ENCODE results near the gene RASGRF1. TPM values are rescaled to one million over a fixed set of nuclear protein-coding genes. Genes with fewer than 3 reads are reported as not detected.

The RASGRF1 gene
- total and polyA plus RNA-seq, 7 donors, result 0.14 to 1.2 (median 0.58) TPM; not detected in 1

DNA sequence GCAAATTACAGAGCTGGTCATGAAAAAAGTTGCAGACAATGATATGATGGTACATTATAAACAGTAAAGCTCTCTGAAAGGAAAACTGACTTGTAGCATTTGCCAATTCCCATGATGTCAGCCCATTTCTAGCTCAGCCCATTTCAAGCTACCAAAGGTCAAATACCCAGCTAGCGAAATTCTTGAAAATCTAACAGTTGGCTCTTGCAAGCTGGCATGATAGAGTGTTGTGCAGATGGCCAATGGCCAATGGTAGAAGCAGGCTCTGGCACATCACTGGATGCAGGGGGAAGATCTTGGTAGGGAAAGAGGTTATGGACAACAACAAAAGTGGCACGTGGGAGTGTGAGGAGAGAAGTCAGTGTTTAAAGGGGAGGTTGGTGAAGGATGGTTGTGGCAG lies 36.7 kb downstream of the RASGRF1 start:
- 72 to 83% methylated on average over 2 of the region's 2 CpGs for WGBS, 2 donors
- no peaks in the 10 kb centered on the region for H3K9me3 ChIP-seq
- H3K4me3 ChIP-seq, result no peak overlapping the region
- H3K36me3 ChIP-seq, result no peaks in the 10 kb centered on the region
- TF ChIP-seq EP300 (IDR thresholded peaks at IDR 0.05) (no peak), POLR2AphosphoS5 (IDR thresholded peaks at IDR 0.05) (no peak), POLR2A (IDR thresholded peaks at IDR 0.05) (no peak)
- TF ChIP-seq, protein P1, sequence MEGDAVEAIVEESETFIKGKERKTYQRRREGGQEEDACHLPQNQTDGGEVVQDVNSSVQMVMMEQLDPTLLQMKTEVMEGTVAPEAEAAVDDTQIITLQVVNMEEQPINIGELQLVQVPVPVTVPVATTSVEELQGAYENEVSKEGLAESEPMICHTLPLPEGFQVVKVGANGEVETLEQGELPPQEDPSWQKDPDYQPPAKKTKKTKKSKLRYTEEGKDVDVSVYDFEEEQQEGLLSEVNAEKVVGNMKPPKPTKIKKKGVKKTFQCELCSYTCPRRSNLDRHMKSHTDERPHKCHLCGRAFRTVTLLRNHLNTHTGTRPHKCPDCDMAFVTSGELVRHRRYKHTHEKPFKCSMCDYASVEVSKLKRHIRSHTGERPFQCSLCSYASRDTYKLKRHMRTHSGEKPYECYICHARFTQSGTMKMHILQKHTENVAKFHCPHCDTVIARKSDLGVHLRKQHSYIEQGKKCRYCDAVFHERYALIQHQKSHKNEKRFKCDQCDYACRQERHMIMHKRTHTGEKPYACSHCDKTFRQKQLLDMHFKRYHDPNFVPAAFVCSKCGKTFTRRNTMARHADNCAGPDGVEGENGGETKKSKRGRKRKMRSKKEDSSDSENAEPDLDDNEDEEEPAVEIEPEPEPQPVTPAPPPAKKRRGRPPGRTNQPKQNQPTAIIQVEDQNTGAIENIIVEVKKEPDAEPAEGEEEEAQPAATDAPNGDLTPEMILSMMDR (IDR thresholded peaks at IDR 0.05), result no peak
- peaks cover 0 to 6% (median 0%) of the 10 kb centered on the region in 4 donors for H3K4me1 ChIP-seq
- no peak overlapping the region for H3K27ac ChIP-seq
- H3K27me3 ChIP-seq, result no peaks in the 10 kb centered on the region
- intact Hi-C loops (cut with DNase I), result no loop called here
- DNase-seq, result no peak

DNA sequence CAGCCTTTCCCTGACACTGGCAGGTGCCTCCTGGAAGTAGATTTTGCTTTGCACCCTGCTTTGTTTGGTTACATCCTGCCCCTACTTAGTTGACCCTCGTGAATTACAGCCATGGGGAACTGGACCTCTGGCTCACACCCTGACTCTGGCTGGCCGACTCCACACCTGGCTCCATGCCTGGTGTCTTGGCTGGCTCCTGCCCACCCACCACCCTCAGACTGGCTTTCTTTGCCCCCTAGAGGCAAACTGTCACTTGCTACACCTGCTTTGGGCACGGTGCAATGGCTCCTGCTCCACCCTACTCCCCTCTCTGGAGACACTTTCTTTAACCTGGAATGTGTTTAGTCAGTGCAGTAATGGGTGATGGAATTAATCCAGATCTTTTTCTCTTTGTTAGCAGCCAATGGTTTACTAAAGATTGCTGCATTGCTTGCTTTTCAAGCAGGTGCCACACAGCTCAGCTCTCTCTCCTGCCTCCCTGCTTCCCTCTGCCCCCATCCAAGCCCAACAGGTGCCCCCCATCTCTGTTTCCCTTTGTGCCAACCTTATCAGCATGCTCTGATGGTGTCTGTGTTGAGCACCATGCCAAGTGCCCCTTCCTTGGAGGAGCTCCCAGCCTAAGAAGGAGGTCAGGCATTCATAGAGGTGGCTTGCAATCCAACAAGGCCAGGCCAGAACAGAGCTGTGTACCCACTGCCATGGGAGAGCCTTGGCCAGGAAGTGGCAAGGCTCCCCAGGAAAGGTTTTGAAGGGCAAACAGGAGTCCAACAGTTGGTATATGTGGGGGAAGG lies 38.4 kb downstream of the RASGRF1 start:
- no peaks in the 10 kb centered on the region for H3K36me3 ChIP-seq
- TF ChIP-seq, protein P1 (IDR thresholded peaks at IDR 0.05), result no peak
- TF ChIP-seq POLR2AphosphoS5 (IDR thresholded peaks at IDR 0.05) (no peak), EP300 (IDR thresholded peaks at IDR 0.05) (no peak), POLR2A (IDR thresholded peaks at IDR 0.05) (no peak)
- no peak overlapping the region for H3K4me3 ChIP-seq
- peak; percentile 44 for DNase-seq
- intact Hi-C loops (cut with DNase I), result no loop called here
- no peaks in the 10 kb centered on the region for H3K9me3 ChIP-seq
- peaks cover 0 to 6% (median 0%) of the 10 kb centered on the region in 4 donors for H3K4me1 ChIP-seq
- WGBS, 2 donors, result 30 to 61% methylated on average over 3 of the region's 3 CpGs
- no peak overlapping the region for H3K27ac ChIP-seq
- no peaks in the 10 kb centered on the region for H3K27me3 ChIP-seq

GRCh38 chr15:79051029-79051428 lies 39.6 kb downstream of the RASGRF1 start:
- Histone ChIP-seq H3K9me3 (no peaks in the 10 kb centered on the region), H3K4me1 (peaks cover 0 to 6% (median 0%) of the 10 kb centered on the region in 4 donors), H3K36me3 (no peaks in the 10 kb centered on the region), H3K4me3 (no peak overlapping the region), H3K27ac (no peak overlapping the region), H3K27me3 (no peaks in the 10 kb centered on the region)
- 76 to 80% methylated on average over 6 of the region's 6 CpGs for whole genome bisulfite sequencing, 2 donors
- intact Hi-C loops (cut with DNase I), result no loop called here
- TF ChIP-seq EP300 (IDR thresholded peaks at IDR 0.05) (no peak), POLR2A (IDR thresholded peaks at IDR 0.05) (no peak), POLR2AphosphoS5 (IDR thresholded peaks at IDR 0.05) (no peak)
- TF ChIP-seq, protein P1 (IDR thresholded peaks at IDR 0.05), result no peak
- no peak for DNase-seq

DNA sequence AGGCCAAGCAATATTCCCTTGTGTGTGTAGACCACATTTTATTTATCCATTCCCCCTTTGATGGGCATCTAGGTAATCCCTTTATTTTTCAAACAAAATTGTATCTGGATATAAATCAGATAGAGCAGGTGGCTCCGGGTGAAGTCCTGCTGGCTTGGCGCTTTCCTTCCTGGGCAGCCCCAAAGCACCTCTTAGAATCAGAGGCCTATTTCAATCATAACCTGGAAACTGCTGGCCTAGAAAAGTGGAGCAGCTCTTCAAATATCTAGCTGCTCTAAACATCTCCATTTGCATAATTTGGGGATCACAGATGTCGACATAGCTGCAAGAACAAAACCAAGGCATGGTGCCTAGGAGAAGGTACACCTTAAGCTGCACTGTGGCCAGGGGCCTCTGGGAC lies 40.2 kb downstream of the RASGRF1 start:
- H3K36me3 ChIP-seq, result no peaks in the 10 kb centered on the region
- H3K4me1 ChIP-seq, result peaks cover 0 to 6% (median 0%) of the 10 kb centered on the region in 4 donors
- no peak for TF ChIP-seq POLR2AphosphoS5 (IDR thresholded peaks at IDR 0.05)
- TF ChIP-seq, protein P1 (IDR thresholded peaks at IDR 0.05), result no peak
- TF ChIP-seq EP300 (IDR thresholded peaks at IDR 0.05), result no peak
- TF ChIP-seq POLR2A (IDR thresholded peaks at IDR 0.05), result no peak
- no peak overlapping the region for H3K4me3 ChIP-seq
- intact Hi-C loops (cut with DNase I), result no loop called here
- WGBS, 2 donors, result 88 to 90% methylated on average over 3 of the region's 3 CpGs
- H3K9me3 ChIP-seq, result no peaks in the 10 kb centered on the region
- no peak for DNase-seq
- H3K27ac ChIP-seq, result no peak overlapping the region
- no peaks in the 10 kb centered on the region for H3K27me3 ChIP-seq
